ENCODE results near the gene BTG2.

- TF ChIP-seq TAF1 (IDR thresholded peaks at IDR 0.05; ENCODE audit: borderline replicate concordance, low read depth, low read length) (no peak), POLR2A (IDR thresholded peaks at IDR 0.05; ENCODE audit: low read depth, low read length) (no peak)
Measured at GRCh38 chr1:203328714-203329122, 23.4 kb downstream of the BTG2 start.

All from GM12892 (cell line).